Hypothalamus (tissue), 51 donors: ENCODE measurements around the gene BTBD9.

Experiments
- DNase-seq, 51 donors: peaks; one replicate each; lab custom pipeline; 2025; lab: John Stamatoyannopoulos, UW

BTBD9 gene

DNA sequence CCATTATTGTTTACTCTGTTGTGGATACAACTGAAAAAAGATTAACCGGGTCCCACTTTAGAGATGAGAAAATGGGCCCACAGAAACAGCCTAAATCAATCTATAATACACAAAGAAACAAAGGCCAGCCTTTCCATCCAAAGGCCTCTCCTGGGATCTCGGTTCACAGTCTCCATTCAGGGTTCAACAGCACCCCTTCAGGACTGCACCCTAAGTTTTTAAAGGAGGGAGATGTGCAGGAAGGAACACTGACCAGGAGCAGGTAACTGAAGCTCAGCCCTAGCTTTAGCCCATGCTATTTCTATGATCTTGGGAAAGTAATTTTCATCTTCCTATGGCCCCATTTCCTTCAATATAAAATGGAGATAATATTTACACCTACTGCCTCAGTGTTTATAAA lies 147.7 kb downstream of the BTBD9 start:
- no peak for DNase-seq

DNA sequence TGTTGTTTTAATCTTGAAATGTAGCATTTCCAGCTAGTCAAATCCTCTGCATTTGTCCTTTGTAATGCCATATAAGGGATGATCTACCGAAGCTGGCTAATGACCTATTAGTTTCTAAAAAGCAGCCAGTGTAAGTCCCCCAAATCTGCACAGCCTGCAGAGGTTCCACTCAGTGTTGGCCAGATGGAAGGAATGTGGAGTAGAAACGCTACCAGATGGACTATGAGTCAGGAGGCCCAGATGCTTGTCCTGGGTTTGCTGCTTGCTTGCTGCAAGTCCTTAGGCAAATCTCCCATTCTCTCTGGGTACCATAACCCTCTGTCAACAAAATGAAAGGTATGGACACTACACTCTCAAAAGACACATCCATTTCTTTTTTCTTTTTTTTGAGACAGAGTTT lies 149.8 kb downstream of the BTBD9 start:
- DNase-seq = no peak

DNA sequence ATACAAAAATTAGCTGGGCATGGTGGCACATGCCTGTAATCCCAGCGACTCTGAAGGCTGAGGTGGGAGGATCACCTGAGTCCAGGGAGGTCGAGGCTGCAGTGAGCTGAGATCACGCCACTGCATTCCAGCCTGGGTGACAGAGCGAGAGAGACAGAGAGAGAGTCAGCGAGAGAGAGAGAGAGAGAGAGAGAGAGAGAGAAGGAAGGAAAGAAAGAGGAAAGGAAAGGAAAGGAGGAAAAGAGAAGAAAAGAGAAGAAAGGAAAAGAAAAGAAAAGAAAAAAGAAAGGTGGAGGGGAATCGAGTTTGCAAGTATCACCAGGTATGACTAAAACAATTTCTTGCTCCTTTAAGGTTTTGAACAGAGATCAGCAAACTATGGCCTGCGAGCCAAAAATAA lies 152.3 kb downstream of the BTBD9 start:
- DNase-seq = no peak

DNA sequence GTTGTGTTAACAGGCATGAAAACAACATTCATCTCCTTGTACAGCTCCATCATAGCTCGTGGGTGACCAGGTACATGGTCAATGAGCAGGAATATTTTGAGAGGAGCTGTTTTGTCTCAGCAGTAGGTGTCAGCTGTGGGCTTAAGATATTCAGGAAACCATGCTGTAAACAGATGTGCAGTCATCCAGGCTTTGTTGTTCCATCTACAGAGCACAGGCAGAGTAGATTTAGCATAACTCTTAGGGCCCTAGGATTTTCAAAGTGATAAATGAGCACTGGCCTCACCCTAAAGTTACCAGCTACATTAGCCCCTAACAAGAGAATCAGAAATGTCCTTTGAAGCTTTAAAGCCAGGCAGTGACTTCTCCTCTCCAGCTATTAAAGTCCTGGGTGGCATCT lies 154.2 kb downstream of the BTBD9 start:
- DNase-seq = no peak

DNA sequence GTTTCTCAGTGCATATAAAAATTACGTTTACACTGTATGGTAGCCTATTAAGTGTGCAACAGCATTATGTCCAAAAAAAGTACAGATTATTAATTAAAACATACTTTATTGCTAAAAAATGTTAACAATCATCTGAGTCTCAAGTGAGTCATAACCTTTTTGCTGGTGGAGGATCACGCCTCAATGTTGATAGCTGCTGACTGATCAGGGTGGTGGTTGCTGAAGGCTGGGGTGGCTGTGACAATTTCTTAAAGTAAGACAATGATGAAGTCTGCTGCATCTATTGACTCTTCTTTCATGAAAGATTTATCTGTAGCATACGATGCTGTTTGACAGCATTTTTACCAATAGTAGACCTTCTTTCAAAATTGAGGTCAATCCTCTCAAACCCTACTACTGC lies 155.1 kb downstream of the BTBD9 start:
- no peak for DNase-seq

DNA sequence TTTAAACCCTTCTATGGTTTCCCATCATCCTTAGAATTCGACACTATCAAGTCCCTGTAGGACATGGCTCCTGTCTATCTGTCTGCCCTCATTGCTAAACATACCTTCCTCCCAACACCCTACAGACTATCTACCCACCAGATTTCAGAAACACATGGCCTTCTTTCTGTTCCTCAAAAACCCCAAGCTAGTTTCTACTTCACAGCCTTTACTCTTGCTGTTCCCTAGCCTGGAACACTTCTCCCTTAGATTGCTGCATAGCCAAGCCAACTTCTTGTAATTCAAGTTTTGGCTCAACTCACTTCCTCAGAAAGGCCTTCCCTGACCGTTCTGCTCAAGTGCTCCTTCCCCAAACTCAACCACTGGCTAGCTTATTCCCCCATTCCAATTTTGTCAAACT lies 156.2 kb downstream of the BTBD9 start:
- peak in 2 of 51 donors; percentile 6 to 24 for DNase-seq

DNA sequence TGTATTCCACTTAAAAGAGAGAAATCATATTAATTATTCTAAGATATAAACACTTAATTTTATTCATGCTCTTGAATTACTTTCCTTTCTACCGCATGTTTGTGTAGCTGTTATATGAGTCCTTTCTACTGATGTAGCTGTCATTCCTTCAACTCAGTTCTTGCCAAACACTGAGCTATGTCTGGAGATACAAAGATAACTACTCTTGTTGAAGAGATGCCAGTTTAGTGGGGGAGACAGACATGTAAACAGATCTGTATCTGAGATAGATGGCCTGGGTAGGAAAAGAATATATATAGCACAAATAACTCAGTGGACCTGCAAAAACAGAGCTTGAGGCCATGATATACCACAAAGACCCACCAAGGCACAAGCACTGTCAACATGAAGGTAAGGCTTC lies 157.3 kb downstream of the BTBD9 start:
- DNase-seq = no peak

DNA sequence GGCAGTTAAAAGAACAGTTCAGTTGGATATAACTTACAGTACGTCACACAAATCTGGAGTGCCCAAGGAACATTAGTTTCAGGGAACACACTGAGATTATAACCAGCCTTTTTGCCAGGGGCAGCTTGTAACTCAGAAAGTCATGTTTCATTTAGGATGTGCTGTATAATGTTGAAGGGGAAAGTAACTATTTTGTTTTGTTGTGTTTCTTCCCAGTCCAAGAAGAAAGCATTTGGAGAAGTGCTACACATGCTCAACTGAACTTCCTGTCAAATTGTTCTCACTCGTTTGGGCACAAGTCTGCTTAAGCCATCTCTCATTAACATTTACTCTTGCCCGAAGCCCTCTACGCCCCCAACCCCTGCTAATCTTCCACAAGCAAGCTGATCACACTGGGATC lies 157.9 kb downstream of the BTBD9 start:
- no peak for DNase-seq

DNA sequence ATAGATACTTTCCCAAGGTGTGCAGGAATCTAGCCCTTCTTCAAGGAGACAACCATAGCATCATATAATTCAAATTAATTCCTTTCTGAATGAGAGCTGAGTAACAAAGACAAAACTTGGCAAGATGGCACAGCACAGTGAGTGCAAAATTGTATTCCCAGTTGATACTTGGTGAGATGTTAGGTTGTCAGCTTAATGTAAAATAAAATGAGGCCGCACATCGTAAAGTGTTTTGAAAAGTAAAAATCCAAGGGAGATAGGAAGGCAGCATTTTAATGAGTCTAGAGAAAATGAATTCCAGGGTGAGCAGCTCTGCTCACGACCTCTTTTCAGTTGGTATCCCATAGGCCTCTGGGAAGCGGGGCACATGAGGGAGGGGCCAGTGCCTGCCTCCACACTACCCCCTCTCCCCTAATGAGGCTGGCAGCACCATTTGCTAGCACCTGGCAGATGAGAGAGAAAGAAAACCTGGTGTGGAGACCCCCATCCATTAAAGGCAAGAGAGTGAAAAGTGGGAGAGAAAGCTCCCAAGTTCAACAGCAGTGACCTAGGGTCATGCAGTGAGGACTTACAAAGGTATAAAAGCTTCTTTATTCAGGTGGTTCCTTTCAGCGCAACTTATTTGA lies 158.4 kb downstream of the BTBD9 start:
- DNase-seq = no peak

DNA sequence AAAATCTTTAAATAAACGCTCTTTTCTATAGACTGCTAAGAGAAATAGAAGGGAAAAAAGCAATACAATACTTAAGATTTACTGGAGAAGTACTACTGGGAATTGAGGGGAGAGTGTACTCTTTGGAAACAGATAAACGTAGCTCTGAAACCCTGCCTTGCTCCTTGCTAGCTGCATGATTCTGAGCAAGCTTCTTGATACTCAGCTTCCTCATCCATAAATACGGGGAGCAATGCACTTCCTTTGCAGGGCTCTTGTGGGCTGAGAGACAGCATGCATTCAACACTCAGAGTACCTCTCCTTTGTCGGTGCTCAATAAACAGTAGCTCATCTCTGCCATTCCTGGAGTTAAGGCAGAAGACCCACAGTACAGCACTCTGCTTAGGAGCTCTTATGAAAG lies 159.7 kb downstream of the BTBD9 start:
- no peak for DNase-seq

DNA sequence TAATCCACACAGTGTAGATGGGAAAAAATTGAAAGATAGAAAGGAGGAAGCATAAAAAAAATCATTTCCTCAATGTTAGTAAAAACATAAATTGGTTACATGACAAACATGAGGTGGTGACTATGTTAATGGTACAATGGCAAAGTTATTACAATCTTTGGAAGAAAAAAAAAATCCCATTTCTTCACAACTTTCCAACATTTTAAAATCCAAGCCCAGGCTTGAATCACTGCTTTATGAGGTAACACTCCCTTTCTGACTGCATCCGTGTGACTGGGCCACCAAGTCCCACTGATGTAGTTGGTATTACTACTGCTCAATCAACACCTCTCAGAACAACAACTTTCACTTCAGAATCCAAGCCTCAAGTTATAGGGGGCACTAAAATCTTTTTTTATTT lies 160.4 kb downstream of the BTBD9 start:
- DNase-seq = no peak

DNA sequence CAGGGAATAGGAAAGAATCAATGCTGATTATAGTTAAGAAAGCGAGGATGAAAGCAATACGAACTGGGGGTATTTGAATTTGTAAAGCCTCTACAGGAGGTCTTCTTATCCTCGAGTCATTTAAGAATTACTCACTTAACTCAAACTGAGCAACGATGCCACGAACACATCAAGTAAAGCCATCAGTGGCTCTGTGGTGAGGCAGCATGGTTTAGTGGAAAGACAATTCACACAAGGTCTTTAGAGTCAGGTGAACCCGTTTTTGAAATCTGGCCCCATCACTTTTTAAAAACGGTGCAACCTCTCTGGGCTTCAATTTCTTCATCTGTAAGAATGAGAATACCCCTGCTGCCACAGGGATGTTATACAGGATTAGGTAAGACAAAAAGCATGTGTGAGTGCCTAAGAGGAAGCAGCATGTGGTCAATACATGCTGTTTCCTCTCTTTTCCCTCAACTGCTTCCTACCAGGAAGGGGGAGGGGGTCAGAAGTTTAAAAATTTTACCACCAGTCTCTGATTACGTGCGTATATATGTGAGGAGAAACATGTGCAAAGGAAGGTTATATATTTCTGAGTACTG lies 162.0 kb downstream of the BTBD9 start:
- no peak for DNase-seq

DNA sequence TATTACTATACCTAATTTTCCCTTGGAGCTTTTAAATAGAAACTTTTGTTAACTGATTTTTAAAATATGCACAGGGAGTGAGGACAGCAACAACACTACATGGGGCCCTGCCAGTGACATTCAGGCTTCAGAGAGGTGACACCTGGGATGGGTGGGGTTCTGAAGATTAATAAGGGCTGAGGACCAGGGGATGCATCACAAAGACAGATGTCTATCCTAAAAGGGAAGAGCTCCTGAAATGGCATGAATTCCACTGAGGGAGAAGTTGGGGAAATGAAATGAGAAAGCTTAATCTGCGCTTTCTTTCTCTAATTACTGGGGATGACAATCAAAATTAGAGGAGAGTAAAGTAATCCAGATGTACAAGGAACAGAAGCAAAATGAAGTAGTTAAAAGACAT lies 162.8 kb downstream of the BTBD9 start:
- no peak for DNase-seq

DNA sequence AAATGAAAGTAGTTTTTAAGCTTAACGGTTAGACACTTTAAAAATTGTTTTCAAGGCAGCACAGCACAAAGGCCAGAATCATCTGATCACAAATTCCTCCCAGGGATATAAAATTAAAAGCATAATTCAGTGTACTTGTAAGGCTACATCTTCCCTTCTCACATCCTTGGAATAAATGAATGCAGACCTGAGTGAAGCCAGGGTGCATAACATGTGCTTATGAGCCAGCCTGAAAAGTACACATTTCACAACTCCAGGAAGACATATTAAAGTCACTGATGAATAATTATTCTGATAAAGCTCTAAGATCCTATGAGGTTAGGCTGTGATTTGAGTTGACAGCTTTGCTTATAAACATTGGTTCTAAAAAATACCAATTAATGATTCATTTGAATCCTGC lies 163.6 kb downstream of the BTBD9 start:
- no peak for DNase-seq

DNA sequence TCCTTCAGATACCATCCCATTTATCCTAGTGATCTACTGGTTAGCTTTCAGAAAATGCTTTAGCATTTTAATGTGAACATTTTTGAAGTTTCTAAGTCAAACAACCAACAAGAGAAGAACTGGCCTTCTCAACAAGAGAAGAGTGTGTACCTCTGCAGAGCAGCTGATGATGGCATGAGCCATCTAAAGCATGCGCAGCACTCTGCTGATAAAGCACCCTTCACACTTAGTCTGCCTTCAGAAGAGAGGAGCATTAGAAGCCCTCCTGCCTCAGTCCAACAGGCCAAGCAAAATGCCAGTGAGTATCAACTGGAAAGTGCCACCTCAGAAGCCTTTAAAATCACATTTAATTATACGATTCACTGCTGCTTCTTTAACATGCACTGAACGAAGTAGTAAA lies 169.2 kb downstream of the BTBD9 start:
- DNase-seq = no peak

DNA sequence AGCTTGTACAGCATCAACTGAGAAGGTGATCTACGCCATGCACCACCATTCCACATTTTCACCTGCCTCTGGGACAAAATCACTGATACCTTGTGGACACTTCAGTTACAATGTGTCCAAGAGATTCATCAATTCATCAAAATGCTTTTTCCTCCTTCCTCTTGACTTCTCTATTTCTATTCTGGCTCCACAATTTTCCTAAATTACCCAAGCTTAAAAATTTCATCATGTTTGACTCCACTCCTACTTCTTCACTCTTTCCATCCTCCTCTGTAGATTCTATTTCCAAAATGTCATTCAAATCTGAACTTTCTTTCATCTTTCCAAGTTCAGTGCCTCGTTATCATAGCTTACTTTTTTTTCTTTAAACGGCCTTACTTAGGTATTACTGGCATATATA lies 172.2 kb downstream of the BTBD9 start:
- no peak for DNase-seq

DNA sequence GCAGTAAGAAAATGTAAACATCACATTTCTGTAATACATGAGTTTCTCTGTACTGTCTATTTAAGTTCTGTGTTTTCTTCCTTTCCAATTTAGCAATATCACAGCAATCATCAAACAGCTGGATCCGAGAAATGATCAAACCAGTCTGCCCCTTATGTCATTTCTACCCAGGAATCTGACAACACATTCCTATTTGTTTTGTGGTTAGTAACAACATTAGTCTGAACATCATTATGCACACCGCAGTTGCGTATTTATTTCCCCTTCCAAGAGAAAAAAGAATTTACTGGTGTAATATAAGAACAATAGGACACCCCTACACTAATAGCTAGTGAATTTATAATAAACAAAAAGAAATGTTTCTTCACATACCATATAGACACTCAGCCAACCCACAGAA lies 179.5 kb downstream of the BTBD9 start:
- DNase-seq = no peak

DNA sequence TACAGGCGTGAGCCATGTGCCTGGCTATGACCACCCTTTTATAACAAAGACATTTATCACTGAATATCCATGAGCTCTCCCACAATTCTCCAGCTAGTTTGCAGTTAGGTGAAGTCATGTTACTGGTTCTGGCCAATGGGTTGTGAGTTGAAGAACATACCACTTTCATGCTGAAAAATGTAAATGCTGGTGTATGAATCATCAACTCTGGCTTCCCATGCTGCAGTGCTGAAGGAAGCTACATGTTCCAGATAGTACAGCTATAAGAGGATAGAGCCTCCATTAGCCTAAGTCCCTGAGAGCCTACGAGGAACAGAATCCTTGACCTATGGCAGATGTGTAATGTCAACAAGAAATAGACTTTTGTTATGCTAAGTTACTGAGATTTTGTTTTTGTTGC lies 180.4 kb downstream of the BTBD9 start:
- no peak for DNase-seq

DNA sequence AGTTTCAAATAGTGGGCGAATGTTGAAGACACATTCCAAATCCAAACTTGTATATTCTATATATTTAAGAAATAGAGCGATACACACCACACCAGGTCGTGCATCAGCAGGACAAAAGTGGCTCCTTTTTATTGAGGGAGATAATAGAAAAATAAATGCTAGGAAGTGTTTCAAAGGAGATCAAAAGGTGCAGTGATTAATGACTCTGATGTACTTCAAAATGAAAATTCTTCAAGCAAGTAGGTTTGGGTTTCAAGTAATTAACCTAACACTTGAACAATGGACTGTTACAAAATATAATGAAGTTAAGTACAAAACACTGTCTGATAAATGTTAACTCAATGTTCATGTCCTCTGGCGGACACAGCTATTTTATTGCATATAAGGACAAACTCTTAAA lies 185.9 kb downstream of the BTBD9 start:
- DNase-seq = no peak

DNA sequence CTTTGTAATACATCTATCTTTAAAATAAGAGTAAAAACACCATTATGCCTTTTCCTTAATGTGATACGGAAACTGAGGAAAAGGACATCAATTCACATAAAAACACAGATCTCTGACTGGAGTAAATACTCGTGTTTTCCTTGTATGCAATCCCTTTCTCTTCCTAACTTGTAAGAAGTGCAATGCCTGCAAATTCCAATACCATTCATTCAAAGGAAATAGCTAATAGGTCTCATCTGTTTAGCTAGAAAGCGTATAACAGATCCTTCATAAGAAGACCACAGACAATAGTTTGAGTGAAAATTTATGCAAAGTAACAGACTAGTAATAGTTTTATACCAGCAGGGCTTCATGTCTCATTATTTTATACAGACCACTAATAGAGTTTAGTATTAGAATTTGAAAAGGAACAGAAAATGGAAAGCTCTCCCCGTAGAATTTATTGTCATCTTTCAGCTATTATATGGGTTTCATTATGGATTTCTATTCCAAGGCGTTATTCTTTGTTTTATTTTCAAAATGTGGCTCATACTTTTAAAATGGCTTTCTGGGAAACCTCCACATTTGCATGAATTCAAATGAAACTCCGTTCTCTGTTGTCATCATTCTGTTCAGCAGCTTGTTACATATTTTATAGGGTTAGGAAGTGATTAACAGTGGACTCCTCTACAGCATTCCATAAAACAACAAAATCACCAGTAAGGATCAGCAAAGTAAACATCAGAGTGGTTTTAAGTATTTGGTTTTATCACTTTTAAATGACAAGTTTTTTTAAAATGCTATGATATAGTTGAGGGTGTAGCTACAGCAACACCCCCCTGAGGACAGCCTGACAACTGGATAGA lies 186.7 kb downstream of the BTBD9 start:
- no peak for DNase-seq

DNA sequence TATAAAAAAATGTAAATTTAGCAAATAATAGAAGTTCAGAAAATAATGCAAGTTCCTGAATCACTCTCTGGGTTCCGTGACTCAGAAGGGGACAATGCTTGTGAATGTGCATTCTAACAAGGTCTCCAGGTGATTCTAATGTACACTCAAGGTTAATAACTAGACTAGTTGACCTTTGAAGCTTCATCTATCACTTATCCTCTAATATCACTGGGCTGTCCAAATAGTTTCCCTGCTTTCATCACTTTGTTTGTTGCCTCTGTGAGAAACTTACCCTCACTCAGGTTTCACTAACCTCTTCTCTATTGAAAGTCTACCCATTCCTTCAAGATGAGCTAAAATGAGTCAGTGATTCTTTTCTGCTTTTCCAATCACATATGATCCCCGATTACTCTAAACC lies 189.0 kb downstream of the BTBD9 start:
- DNase-seq = no peak

DNA sequence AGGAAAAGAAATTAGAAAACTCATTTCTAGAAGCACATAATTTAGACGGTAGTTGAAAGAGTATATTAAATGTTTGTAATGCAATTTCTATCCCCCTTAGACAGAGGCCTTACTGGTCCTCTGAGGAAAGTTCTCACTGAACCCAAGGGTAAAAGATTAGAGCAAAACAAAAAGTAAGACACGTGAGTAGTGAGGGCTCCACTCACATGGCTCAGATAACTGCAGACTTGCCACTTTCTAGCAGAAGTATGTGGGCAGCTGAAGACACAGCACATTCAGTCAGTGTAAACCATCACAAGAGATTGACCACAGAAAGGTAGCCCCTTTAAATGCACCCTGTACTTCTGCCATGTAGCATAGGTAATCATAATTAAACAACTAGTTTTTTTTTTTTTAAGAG lies 193.8 kb downstream of the BTBD9 start:
- DNase-seq = no peak
